GM12865 (cell line): Measurements from ENCODE around the gene SPNS3.

Experiments
- DNase-seq: peaks from one replicate; pipeline ENCODE4 v3.0.0; 2010; ENCODE audit warnings: low read depth
- H3K4me3 ChIP-seq: 2 replicates; pipeline ENCODE4 v1.5.1; 2011; ENCODE audit warnings: mild to moderate bottlenecking, low read depth, low read length, control low read depth
- TF ChIP-seq, protein P1 (sequence below): IDR thresholded peaks from 2 replicates; pipeline ENCODE4 v1.5.1; 2011; ENCODE audit warnings: low read length, control low read depth, low read depth, inconsistent platforms; ENCODE audit not compliant: insufficient read depth; ENCODE audit errors: missing control alignments

Gene SPNS3

GRCh38 chr17:4509401-4509800 lies 75.7 kb downstream of the SPNS3 start:
- peak; percentile 62 for DNase-seq
- TF ChIP-seq, protein P1, sequence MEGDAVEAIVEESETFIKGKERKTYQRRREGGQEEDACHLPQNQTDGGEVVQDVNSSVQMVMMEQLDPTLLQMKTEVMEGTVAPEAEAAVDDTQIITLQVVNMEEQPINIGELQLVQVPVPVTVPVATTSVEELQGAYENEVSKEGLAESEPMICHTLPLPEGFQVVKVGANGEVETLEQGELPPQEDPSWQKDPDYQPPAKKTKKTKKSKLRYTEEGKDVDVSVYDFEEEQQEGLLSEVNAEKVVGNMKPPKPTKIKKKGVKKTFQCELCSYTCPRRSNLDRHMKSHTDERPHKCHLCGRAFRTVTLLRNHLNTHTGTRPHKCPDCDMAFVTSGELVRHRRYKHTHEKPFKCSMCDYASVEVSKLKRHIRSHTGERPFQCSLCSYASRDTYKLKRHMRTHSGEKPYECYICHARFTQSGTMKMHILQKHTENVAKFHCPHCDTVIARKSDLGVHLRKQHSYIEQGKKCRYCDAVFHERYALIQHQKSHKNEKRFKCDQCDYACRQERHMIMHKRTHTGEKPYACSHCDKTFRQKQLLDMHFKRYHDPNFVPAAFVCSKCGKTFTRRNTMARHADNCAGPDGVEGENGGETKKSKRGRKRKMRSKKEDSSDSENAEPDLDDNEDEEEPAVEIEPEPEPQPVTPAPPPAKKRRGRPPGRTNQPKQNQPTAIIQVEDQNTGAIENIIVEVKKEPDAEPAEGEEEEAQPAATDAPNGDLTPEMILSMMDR: peak; percentile 6
- H3K4me3 ChIP-seq: no peak overlapping the region

DNA sequence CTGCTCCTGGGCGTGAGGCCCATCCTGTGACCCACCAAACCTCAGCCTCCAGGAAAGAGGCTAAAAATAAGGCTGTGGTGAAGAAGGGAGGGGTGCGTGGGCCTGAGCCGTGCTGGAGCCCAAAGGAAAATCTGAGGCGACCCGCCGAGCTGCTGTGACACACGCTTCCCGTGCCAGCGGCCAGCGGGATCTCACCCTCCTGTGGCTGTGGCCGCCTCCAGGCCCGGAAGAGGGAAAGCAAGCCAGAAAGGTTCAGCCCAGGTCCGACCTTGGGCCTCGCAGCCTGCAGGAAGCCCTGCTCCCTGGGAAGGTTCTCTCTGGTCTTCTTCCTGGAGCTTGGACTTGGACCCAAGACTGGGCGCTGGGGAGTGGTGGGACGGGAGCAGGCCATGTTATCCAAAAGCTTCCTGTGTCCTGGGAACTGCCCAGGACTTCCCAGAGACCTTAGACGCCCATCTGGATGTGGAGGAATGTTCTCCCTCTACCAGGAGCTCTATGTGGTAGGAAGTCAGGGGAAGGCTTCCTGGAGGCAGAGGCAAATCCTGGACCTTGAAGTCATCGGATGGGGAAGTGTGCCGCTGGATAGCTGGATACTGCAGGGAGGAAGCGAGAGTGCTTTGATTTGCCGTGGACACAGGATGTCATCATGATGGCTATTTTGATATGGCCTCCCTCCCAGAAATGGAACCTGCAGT lies 76.3 kb downstream of the SPNS3 start:
- DNase-seq: no peak
- TF ChIP-seq, protein P1: no peak
- no peak overlapping the region for H3K4me3 ChIP-seq

- H3K4me3 ChIP-seq: no peak overlapping the region
- TF ChIP-seq, protein P1: no peak
- DNase-seq: no peak
These were observed 76.8 kb downstream of the SPNS3 start for GRCh38 chr17:4510618-4510941.

DNA sequence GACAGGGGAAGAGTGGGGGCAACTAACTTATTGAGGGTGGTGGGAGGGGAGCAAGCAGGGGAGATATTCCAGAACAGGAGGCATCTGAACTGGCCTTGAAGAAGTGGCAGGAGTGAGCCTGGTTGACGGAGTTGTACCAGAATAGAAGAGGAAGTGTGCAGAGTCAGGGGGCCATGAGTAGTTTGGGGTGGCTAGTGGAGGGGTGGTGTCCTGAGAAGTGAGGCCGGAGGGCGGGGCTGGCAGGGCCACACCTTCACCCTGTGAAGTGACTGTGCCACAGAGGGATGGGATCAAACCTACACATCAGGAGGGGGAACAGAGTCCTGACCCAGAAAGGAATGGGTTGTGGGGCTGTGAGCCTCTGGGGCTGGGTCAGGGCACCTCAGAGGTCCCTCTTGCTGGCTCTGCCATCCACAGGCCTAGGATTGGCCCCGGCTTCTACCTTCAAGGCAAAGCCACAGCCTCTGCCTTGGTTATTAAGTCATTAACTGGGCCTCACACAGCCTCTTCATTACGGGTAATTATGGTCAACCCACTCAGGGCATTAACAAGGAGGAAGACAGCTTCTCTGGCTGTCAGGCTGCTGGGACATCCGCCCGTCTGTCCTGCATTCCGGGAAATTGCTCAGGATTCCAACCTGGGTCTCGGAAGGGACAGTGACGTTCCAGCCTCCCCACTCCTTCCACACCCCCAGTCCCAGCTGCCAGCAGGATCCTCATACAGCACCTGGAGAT lies 77.6 kb downstream of the SPNS3 start:
- no peak overlapping the region for H3K4me3 ChIP-seq
- TF ChIP-seq, protein P1: no peak
- DNase-seq: no peak

DNA sequence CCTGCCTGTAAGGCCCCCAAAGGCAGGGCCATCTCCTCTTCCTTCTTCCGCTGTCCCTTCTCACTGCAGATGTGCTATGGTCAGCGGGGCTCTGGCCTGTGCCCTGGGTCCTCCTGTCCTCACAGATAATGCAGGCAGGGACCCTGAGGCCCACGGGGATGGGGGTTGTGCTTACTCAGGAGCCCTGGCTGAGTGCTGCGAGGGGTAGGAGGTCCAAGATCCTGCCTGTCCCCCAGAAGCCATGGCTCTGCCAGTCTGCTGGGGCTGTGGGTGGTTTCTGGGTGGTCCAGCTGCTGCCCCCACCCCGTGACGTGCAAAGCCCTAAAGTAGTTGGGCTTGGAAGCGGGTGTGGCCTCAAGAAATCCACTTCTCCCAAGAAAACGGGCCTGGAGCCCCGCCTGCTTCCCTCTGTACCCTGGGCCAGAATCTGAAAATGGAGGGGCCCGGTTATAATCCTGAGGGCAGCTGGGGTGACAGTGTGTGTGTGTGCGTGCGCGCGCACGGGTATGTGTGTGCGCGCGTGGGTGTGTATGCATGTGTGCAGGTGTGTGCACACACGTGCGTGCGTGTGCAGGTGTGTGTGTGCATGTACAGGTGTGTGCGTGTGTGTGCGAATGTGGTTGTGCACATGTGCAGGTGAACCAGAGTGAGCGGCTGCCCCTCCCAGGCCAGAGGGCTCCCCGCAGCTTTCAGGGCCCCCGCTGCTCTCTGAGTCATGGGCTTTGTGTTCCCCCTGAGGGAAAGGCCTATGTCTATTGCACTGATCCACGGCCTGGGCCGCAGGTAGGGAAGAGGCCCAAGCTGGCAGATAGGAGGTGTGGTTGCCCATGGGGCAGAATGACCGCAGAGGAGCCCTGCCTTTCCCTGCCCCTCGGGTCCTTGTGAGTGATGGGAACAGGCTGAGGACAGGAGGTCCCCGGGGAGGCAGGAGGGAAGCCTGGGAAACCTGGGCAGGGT lies 78.7 kb downstream of the SPNS3 start:
- TF ChIP-seq, protein P1: no peak
- no peak overlapping the region for H3K4me3 ChIP-seq
- no peak for DNase-seq

DNA sequence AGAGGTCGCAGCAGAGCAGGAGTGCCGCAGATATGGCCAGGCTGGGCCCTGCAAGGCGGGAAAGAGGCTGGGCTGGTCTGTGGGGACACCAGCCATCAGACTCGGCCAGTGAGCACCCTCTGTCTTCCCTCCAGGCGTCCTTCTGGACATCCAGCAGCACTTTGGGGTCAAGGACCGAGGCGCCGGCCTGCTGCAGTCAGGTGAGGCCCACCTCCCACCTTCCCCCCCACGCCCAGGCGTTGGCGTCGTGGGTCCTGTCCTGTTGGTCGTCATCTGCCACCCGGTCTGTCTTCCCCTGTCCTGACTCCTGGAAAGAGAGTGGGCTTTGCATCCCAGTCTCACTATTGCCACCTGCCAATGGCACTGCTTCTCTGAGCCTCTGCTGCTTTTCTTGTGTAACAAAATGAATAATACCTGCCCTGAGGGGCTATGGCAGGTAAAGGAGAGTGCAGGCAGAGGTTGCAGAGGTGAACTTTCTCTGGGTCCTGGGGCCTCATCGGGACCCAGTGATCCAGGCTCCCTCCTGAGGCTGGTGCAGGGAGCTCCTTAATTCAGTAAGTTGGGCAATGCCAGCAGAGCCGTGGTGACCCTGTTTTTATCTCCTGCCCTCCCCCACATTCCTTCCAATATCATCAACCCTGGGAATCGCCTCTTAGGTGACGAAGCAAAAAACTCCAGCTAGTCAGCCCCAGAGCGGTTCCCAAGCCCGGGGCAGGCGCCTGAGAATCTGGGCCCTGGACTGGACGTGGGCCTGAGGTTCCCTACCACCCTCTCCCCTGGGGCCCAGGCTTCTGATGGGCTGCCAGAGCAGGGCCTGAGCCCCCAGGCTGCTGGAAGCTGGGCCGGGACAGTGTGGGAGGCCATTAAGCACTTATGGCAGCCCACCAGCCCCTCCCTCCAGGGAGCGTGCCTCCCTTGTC lies 79.6 kb downstream of the SPNS3 start:
- no peak for DNase-seq
- TF ChIP-seq, protein P1: no peak
- no peak overlapping the region for H3K4me3 ChIP-seq
